T1000 (cell line): ENCODE measurements around the gene ADK.
"Not testable (repeated sequence)": the region's sequence is repeated elsewhere in the genome, so short reads cannot be mapped to it uniquely, and the experiment has no call there.

Experiments
- DNase-seq: peaks from one replicate; lab custom pipeline; 2025; ENCODE audit warnings: mixed read lengths; lab: John Stamatoyannopoulos, UW

Gene ADK

DNA sequence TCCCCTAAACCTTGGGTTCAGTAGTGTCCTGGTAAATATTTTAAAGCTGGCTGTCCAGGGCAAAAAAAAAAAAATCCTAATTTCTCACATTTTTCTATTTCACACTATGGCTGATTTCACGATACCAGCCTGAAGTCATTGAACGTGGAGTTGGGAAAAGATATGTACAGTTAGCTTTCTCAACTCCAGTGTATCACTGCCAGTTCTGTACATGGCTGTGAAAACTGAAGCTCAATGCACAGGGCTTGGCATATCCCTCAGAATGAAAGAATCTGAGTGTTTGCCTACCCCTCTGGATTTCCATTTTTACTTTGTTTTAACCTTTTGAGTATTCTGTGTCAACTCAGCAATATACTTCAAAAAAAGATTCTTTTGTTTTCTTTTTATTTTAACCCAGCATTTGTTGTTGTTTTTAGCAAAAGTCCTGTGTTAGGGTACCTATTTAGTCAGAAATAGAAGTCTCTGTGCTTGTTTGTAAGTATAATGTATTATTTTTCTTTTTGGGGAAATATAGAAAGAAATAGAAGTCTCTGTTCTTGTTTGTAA lies 274.5 kb downstream of the ADK start:
- no peak for DNase-seq

DNA sequence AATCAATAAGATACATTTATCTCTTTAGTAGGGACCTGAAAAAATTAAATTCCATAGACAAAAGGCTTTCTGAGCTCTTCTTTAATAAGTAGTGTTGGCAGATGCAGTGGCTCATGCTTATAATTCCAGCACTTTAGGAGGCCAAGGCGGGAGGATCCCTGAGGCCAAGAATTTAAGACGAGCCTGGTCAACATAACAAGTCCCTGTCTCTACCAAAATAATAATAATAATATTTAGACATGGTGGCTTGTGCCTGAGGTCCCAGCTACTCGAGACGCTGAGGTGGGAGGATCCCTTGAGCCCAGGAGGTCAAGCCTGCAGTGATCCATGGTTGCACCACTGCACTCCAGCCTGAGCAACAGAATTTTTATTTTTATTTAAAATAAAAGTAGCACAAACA lies 280.8 kb downstream of the ADK start:
- DNase-seq, result no peak

DNA sequence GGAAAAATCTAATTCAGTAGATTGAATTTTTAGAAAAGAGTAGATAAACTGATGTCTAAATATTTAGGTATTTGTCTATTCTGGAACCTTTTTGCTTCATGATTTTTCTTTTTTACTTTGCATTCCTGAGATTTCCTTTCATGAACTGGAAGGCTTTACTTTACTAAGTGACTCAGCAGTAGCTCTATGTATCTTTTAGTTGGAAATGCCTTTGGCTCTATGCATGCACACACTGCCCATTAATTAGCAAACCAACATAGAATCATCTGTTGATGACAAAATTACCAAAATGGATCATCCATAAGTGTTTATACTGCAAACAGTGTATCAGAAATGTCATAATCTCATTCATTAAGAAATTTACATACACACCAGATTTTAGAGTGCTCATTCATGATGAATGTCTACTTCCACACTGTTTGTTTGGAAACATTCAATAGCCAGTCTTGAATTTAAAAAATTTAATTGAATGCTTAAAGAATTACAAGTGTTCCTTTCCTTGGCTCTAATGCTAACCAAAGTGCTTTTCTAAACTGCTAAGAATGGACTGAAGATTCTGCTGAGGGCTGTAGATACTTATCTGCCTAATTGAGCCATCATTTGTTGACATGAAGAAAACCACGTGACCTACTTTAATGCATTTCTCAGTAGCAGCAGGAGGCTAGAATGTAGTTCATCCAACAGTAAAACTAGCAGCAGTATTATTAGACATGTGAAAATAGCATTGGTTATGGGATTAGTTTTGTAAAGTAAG lies 282.0 kb downstream of the ADK start:
- no peak for DNase-seq

DNA sequence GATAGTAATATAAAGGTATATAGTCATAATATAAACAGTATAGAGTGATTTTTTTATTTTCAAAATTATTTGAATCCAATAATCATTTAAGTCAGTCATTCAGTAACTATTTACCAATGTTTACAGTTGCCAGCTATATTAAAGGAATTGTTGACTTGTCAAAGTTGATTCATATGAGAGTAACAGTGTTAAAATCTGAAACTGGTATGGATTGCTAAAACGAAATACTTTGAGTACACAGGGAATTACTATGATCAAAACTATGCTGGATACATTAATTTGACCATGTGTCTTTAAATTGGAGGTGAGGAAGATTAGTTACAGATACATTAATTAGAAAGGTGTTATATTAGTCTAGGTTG lies 282.6 kb downstream of the ADK start:
- DNase-seq, result no peak

DNA sequence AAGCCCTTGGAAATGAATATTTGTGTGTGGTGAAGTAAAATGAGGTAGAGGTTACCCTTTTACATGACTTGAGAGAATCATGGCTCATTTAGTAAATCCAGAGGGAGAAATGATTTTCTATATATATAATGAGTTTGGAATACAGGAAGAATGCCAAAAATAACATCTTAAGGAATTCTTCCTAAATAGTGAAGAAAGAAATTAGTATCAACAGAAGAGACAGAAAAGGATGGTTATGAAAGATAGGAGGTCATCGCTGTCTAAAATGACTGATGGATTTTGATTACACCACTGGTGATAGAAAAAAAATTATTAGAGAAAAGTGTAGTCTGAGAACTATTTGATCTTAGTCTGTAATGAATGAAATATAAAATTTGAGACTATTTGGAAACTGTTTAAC lies 283.0 kb downstream of the ADK start:
- no peak for DNase-seq

DNA sequence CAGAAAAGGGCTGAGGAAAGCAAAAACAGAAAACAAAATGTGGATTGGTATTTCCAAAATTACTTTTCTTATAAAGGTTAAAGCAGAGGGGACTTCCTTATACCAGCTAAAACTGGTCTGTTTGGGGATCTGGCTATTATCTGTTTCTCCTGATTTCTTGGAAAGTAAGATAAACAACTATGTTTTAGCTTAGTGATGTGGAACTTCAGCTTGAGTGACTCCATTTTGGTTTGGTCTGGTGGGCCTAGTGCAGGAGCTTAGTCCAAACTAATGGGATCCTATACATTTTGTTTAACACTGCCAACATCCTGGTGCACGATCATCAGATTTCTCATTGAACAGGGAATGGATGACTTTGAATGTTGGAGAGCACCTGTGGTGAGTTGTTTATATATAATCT lies 283.5 kb downstream of the ADK start:
- DNase-seq, result no peak

DNA sequence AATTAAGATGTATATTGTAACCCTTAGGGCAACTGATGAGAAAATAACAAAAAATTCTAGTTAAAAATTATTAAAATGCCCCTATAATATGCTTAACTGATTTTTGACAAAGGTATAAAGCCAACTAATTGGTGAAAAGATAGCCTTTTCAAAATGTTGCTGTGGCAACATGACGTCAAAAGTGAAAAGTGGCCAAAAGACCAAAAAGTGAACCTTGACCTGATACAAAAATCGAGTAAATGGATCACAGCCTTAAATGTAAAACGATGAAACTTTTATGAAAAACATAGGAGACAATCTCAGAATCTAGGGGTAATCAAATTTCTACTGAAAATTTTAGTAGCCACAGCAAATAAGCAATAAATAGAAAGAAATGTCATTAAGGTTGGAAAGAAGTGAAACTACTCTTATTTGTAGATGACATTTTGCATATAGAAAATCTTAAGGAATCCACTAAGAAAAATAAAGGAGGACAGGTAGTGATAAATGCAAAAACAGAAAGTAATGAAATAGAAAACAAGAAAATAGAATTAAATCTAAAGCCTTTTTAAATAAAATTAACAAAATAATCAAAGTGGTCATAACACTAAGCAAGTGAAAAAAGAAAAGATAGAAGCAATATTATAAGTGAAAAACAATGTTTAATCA lies 285.6 kb downstream of the ADK start:
- DNase-seq, result no peak

DNA sequence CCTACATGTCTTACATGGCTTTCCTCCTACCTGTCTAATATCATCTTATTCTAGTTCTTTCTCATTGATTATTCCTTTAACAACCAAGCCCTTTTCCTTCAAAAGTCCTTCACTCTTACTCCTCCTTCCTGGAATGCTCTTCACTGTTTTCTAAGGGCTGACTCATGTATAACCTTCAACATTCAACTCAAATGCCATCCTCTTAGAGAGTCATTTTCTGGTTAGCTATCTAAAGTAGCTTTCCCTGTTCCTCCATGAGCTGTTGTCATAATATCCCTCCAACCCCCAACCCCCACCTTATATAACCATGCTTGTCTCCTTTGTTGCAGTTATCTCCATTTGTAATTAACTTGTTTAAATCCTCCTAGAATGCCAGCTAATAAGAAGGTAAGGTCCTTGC lies 286.8 kb downstream of the ADK start:
- DNase-seq, result no peak

DNA sequence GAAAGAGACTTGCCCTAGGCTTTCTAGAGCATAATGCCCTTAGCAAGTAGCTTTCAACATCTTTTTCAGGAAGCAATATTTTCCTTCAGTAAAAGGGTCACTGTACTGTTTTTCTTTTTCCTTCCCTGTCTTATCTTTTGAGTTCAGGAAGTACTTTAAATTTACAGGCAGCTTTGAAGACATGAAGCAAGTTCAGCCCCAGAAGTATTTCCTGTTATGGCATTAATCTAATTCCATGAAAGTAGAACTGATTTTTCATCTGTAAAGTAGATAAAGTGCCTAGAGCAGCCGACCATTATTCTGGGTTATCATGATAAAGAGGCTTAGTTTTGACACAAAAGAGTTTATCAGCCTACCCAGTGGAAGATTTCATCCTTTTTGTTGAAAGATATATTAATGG lies 288.2 kb downstream of the ADK start:
- no peak for DNase-seq

DNA sequence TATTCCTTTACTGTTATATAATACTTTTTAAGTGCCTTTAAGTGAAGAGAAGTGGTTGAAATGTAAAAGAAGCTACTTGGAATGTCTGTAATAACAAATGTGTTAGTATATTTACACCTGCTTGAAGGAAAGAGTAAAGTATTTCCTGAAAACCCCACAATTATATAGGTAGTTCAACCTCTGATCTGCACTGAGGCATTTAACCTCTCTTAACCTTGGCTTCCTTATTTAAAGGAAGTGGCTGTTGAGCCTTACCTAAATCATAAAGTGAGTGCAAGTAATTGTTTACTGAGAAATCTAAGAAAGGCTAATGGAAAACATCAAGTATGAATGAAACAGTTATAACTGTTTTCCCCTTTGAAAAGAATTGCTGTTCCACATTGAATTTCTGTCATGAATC lies 294.5 kb downstream of the ADK start:
- DNase-seq, result no peak

DNA sequence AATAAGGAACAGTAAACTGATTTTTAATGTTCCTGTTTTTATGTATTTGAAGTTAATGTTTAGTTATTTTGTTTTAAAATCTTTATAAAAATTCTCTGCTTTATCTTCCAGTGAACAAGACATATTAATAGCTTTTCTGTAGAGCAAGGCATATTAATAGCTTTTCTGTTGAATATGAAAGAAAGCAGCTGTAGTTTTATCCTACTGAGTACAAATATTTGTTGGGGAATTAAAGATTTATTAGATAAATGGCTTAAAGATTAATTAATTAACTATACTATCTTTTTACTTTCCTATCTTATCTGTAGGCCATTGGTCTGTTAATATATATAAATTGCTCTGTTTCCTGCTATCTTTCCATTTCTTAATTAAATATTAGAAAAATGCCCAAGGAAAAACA lies 299.6 kb downstream of the ADK start:
- no peak for DNase-seq

DNA sequence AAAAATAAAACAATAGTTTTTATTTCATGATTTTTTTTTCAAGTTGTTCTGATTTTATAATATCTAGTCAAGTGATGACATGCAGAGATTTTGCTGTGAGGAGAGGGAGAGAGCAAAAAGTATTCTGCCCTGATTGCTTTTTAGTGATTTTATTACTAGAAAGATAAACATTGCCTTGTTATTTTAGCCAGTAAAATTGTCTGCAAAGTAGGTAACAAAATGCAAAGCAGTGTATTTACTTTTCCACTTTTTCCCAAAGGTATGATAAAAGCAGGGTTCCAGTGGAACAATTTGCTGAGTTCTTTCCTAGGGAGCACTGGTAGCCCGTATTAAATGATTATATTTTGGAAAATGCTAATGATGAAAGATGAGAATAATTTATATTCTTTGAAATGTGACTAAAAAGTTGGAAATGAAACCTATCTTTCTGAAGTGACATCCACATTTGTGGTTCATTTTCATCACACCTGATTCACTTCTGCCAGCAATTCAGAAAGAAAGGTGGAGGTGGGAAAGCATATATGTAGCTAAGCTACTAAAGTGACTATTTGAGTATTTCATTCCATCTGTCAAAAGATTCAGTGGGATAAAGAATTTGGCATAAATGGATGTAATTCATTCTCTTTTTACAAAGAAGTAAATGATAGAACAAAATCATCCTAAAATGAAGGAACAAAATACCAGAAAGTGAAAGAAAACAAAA lies 300.3 kb downstream of the ADK start:
- no peak for DNase-seq

DNA sequence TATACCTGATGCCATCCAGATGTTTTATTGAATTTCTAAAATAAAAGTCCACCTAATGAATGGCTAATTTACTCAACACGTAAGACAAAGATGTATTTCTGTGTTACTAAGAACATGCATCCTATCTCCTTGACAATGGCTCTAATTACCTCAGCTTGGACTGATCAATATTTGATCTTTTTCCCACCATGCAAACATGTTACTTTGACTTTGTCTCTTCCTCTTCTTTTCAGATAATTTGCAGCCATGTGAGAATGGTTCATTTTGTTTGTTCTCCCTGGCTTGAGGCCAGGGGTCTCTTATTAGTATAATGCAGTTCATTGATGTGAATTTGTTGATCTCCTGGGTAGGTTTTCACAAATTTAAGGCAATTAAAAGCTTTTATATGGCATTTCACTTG lies 302.1 kb downstream of the ADK start:
- DNase-seq, result no peak

DNA sequence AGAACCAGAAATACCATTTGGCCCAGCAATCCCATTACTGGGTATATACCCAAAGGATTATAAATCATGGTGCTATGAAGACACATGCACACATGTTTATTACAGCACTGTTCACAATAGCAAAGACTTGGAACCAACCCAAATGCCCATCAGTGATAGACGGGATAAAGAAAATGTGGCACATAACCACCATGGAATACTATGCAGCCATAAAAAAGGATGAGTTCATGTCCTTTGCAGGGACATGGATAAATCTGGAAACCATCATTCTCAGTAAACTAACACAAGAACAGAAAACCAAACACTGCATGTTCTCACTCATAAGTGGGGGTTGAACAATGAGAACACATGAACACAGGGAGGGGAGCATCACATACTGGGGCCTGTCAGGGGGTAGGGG lies 306.5 kb downstream of the ADK start:
- not testable (repeated sequence) for DNase-seq

DNA sequence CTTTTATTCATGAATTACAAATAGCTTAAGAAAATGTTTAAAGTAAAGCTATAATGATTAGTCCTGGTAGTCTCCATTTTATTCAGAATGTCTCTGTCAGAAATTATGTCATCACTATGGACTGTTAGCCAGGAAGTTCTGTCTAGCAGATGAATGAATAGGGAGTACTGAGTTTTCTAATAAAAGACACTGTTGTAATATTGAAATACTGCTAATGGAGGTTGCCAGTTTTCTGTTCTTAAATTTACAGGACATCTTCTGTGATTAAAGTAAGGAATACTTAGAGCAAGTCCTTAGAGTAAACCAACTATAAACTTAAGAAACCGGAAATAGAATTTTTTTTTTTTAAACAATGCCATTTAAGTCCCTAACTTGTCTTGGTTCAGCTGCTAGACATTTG lies 309.8 kb downstream of the ADK start:
- DNase-seq, result no peak

DNA sequence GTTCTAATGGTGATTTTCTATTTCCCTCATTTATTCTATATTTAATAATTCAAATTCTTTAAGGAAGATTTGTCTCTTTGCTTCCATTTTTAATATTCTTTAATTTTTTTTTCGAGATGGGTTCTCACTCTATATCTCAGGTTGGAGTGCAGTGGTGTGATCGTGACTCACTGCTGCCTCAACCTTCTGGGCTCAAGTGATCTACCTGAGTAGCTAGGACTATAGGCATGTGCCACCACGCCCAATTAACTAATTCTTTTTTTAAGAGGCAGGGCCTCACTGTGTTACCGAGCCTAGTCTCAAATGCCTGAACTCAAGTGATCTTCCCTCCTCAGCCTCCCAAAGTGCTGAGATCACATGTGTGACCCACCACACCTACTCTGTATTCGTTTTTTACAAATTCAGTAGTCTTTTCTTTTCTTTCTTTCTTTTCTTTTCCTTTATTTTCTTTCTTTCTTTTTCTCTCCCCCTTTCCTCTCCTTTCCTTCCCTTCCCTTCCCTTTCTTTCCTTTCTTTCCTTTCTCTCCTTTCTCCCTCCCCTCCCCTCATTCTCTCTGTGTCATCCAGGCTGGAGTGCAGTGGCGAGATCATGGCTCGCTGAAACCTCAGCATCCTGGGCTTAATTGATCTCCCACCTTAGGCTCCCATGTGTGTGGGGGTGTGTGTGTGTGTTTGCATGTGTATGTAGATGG lies 323.1 kb downstream of the ADK start:
- no peak for DNase-seq

DNA sequence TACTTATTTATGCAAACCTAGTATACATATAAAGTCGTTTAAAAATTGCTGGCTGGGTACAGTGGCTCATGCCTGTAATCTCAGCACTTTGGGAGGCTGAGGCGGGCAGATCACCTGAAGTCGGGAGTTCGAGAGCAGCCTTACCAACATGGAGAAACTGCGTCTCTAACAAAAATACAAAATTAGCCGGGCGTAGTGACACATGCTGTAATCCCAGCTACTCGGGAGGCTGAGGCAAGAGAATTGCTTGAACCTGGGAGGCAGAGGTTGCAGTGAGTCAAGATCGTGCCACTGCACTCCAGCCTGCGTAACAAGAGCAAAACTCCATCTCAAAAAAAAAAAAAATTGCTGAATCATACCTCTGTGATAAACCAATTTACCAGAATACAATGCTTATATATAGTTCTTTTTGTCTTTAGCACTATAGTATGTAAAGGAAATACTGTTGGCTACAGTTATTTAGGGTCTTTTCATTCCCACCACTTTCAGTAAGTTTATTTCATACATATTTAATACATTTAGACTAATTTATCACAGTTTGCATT lies 325.2 kb downstream of the ADK start:
- DNase-seq, result not testable (repeated sequence)

DNA sequence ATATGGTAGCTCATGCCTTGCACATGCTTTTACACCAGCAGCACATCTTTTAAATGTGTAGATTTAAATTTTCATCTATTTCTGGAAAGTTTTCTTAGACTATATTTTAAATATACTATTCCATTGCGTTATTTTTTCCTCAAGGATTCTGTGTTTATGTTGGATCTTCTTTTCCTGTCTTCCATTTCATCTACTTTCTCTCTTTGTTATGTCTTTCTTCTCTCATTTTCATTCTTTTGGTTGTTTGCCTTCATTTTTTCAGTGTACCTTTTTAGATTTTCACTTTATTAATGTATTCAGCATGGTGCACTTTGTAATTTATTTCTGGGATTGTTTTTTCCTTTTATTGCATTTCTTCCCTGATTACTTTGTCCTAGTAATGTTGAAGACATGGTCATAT lies 329.8 kb downstream of the ADK start:
- DNase-seq, result no peak

DNA sequence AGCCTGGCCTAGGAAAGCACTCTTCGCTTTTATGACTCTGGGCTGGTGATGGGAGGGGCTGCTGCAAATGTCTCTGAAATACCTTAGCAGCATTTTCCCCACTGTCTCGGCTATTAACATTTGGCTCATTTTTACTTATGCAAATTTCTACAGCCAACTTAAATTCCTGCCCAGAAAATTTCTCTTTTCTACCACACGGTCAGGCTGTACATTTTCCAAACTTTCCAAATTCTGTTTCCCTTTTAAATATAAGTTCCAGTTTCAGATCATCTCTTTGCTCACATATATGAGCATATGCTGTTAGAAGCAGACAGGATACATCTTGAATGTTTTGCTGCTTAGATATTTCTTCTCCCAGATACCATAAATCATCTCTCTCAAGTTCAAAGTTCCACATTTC lies 332.3 kb downstream of the ADK start:
- DNase-seq, result no peak

DNA sequence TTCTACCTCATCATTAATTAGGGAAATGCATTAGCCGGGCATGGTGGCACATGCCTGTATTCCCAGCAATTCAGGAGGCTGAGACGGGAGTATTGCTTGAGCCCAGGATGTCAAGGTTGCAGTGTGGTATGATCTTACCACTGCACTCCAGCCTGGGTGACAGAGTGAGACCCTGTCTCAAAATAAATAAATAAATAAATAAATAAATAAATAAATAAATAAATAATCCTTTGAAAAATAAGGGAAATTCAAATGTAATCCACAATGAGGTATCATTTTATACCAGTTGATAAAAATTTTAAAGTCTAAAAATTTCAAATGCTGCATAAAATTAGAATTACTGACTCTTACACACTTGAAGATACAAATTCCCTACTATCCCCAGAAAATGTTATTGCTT lies 334.3 kb downstream of the ADK start:
- no peak for DNase-seq

DNA sequence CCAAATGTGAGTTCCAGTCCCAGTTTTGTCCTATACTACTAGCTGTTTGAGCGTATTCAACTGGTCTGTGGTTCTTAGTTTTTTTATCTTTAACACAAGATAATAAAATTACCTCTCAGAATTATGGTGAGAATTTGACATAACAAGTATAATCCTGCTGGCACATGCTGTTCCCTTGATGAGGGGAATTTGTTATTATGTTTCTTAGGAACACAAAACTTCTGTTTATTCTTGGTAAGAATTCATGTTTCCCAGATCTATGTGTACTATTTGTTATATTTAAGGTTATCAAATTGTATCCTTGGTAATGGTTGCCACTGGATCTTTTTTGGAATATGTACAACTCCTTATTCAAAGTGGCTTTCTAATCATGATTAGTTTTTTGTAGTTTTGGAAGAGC lies 335.6 kb downstream of the ADK start:
- no peak for DNase-seq

DNA sequence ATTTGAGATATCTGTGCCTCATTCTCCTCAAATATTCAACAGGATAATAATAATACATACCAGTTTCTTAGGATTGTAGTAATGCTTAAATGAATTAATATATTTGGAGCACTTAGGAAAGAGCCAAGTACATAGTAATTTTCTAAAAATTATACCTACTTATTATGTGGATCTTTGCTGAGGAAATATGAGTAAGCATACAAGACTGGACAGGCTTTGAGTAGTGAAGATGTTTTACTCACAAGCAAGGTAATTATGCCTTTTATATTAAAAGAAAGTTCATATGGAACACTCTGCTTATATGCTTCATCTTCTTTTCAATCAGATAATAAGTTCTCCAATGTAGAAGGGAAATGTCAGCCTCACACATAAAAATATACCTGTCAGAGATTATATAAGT lies 337.9 kb downstream of the ADK start:
- no peak for DNase-seq
